Natural killer cell (primary cell): ENCODE data around the gene C2CD4D. TPM values are rescaled to one million over a fixed set of nuclear protein-coding genes. Genes with fewer than 3 reads are reported as not detected.

ENCODE experiments used
- ATAC-seq, 3 donors: fragments of 150-1000 bp in 2 of 3; fragments of 200-7000 bp in 1 of 3; cut with Tn5 transposase; 1 replicate in 1 of 3; 2 replicates in 2 of 3; pipeline ENCODE4 v1.10.0; 2021; ENCODE audit warnings: mild to moderate bottlenecking in 2 of 3, moderate library complexity in 2 of 3
- DNase-seq, 2 donors: peaks; one replicate each; pipeline versions ENCODE4 v3.0.0 to v3.0.0-alpha.2; 2013 to 2021; ENCODE audit warnings: mixed read lengths in 1 of 2
- H3K27ac ChIP-seq: one replicate; pipeline ENCODE4 v1.5.1; 2013; ENCODE audit warnings: mild to moderate bottlenecking, low read length
- H3K27me3 ChIP-seq: one replicate; pipeline ENCODE4 v1.6.1; 2013; ENCODE audit warnings: low read length; ENCODE audit not compliant: control insufficient read depth, insufficient read depth
- H3K36me3 ChIP-seq: one replicate; pipeline ENCODE4 v1.6.1; 2013; ENCODE audit warnings: low read length; ENCODE audit not compliant: control insufficient read depth, insufficient read depth
- H3K4me1 ChIP-seq: one replicate; pipeline ENCODE4 v1.6.1; 2013; ENCODE audit warnings: low read length; ENCODE audit not compliant: control insufficient read depth, insufficient read depth
- H3K4me3 ChIP-seq: one replicate; pipeline ENCODE4 v1.5.1; 2013; ENCODE audit warnings: low read length
- H3K9me3 ChIP-seq: one replicate; pipeline ENCODE4 v1.6.1; 2013; ENCODE audit warnings: low read length; ENCODE audit not compliant: control insufficient read depth, insufficient read depth
- H3K27ac Mint-ChIP-seq, 2 donors: one replicate each; pipeline ENCODE4 v1.8.0; 2022; ENCODE audit warnings: mild to moderate bottlenecking in 2 of 2, mixed read lengths in 2 of 2, moderate library complexity in 1 of 2
- H3K27me3 Mint-ChIP-seq, 2 donors: one replicate each; pipeline ENCODE4 v1.8.0; 2022; ENCODE audit warnings: low read depth in 2 of 2, mixed read lengths in 2 of 2
- H3K36me3 Mint-ChIP-seq: one replicate; pipeline ENCODE4 v1.8.0; 2022; ENCODE audit warnings: mixed read lengths
- H3K4me1 Mint-ChIP-seq, 2 donors: one replicate each; pipeline ENCODE4 v1.8.0; 2022; ENCODE audit warnings: mixed read lengths in 2 of 2
- H3K4me3 Mint-ChIP-seq: one replicate; pipeline ENCODE4 v1.8.0; 2022; ENCODE audit warnings: mild to moderate bottlenecking, moderate library complexity, mixed read lengths
- H3K9me3 Mint-ChIP-seq, 2 donors: one replicate each; pipeline ENCODE4 v1.8.0; 2022; ENCODE audit warnings: mixed read lengths in 2 of 2
- CTCF ChIP-seq: fragments of 200-600 bp; IDR thresholded peaks from one replicate; pipeline ENCODE4 v1.8.0; 2022; ENCODE audit warnings: antibody characterized with exemption
- WGBS: methylation state at CpG from one replicate; pipeline ENCODE4 v1.1.7; 2013; ENCODE audit warnings: missing lambda C conversion rate; ENCODE audit not compliant: insufficient coverage; 5-methylcytosine and 5-hydroxymethylcytosine counted together
- intact Hi-C: fragments of 100-400 bp; cut with micrococcal nuclease; formaldehyde crosslinking; loops from one replicate; pipeline ENCODE4 v1.14.2; 2022
- total RNA-seq, 4 donors: library from RNA; stranded (reverse); fragments of 120-200 nt in 1 of 4; gene quantifications; one replicate each; pipeline versions ENCODE4 v1.2.3 to v1.2.4, GENCODE V29; 2013 to 2022

Gene C2CD4D
- total RNA-seq, 3 donors from 2014 or later (not counting 1 experiment from before 2014, with no cell fraction given) = 0.20 to 0.24 TPM; not detected in 1

- 70% methylated on average over 8 of the region's 8 CpGs for WGBS
- Mint-ChIP-seq H3K36me3 (no peaks in the 10 kb centered on the region), H3K4me3 (no peak overlapping the region), H3K4me1 (peaks cover 13 to 15% of the 10 kb centered on the region in 2 donors), H3K27me3 (peaks cover 0 to 5% of the 10 kb centered on the region in 2 donors), H3K9me3 (no peaks in the 10 kb centered on the region), H3K27ac (no peak overlapping the region)
- no peak for TF ChIP-seq CTCF
- H3K36me3 ChIP-seq = no peaks in the 10 kb centered on the region
- no peak for DNase-seq
- H3K27ac ChIP-seq = no peak overlapping the region
- H3K9me3 ChIP-seq = no peaks in the 10 kb centered on the region
- intact Hi-C loops = no loop called here
- peaks cover 9% of the 10 kb centered on the region for H3K4me1 ChIP-seq
- no peaks in the 10 kb centered on the region for H3K27me3 ChIP-seq
- ATAC-seq = no peak
- no peak overlapping the region for H3K4me3 ChIP-seq
Measured at GRCh38 chr1:151800830-151801229, 38.8 kb downstream of the C2CD4D start.

- no peak overlapping the region for H3K4me3 Mint-ChIP-seq
- H3K27ac Mint-ChIP-seq = no peak overlapping the region
Measured at GRCh38 chr1:151799179-151800022, 40.2 kb downstream of the C2CD4D start.

GRCh38 chr1:151798571-151798970 is 41.0 kb downstream of the C2CD4D start:
- H3K4me1 Mint-ChIP-seq = peaks cover 13 to 15% of the 10 kb centered on the region in 2 donors
- peaks cover 7% of the 10 kb centered on the region for H3K36me3 Mint-ChIP-seq
- H3K4me3 Mint-ChIP-seq = no peak overlapping the region
- DNase-seq (no peak), ATAC-seq (no peak)
- Histone ChIP-seq H3K4me3 (no peak overlapping the region), H3K36me3 (no peaks in the 10 kb centered on the region), H3K4me1 (peaks cover 9% of the 10 kb centered on the region), H3K27me3 (no peaks in the 10 kb centered on the region), H3K27ac (no peak overlapping the region), H3K9me3 (no peaks in the 10 kb centered on the region)
- no peak for TF ChIP-seq CTCF
- 92% methylated on average over 5 of the region's 5 CpGs for WGBS
- peaks cover 0 to 5% of the 10 kb centered on the region in 2 donors for H3K27me3 Mint-ChIP-seq
- no peak overlapping the region for H3K27ac Mint-ChIP-seq
- no peaks in the 10 kb centered on the region for H3K9me3 Mint-ChIP-seq
- intact Hi-C loops = no loop called here

More at GRCh38 chr1:151799179-151800022, 40.2 kb downstream of the C2CD4D start:
- WGBS = 82% methylated on average over 9 of the region's 9 CpGs
- no peak for ATAC-seq
- H3K9me3 Mint-ChIP-seq = no peaks in the 10 kb centered on the region
- Histone ChIP-seq H3K4me1 (peaks cover 9% of the 10 kb centered on the region), H3K9me3 (no peaks in the 10 kb centered on the region), H3K27me3 (no peaks in the 10 kb centered on the region), H3K27ac (no peak overlapping the region), H3K36me3 (no peaks in the 10 kb centered on the region), H3K4me3 (no peak overlapping the region)
- H3K27me3 Mint-ChIP-seq = peaks cover 0 to 5% of the 10 kb centered on the region in 2 donors
- intact Hi-C loops = no loop called here
- TF ChIP-seq CTCF = no peak
- peaks cover 3% of the 10 kb centered on the region for H3K36me3 Mint-ChIP-seq
- no peak for DNase-seq
- peaks cover 13 to 15% of the 10 kb centered on the region in 2 donors for H3K4me1 Mint-ChIP-seq
